ENCODE results near the gene MARCHF10. TPM values are rescaled to one million over a fixed set of nuclear protein-coding genes. Genes with fewer than 3 reads are reported as not detected.

The MARCHF10 gene
- polyA plus RNA-seq, 3 donors, result not detected

DNA sequence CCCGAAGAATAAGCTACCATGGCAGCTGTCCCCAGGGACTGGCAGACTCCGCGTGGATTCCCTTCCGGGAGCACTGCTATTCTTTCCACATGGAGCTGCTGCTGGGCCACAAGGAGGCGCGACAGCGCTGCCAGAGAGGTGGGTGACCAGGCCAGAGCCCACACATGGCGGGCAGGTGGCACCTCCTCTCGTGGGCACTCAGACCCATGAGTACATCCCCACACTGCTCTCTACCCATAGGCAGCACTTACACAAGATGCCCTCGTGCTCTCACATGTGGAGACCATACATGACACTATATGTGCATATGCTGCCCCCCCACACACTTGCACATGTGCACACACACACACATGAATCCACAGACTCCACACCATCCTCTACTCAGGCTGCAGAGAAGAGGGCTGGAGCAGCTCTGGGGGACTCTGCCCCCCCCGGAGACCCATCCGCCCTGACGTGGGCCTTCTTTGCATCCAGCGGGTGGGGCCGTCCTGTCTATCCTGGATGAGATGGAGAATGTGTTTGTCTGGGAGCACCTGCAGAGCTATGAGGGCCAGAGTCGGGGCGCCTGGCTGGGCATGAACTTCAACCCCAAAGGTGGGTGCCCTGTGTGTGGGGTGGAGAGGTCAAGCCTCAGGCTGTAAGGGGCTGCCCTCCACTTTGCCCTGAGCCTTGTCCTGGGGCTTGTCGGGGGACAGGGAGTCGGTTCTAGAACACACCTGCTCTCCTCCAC lies 117.8 kb downstream of the MARCHF10 start:
- H3K27me3 ChIP-seq (ENCODE audit: control insufficient read depth in 2 of 2, insufficient read depth in 2 of 2, low read length in 2 of 2), result no peaks in the 10 kb centered on the region
- no peak for DNase-seq
- TF ChIP-seq, protein P1, sequence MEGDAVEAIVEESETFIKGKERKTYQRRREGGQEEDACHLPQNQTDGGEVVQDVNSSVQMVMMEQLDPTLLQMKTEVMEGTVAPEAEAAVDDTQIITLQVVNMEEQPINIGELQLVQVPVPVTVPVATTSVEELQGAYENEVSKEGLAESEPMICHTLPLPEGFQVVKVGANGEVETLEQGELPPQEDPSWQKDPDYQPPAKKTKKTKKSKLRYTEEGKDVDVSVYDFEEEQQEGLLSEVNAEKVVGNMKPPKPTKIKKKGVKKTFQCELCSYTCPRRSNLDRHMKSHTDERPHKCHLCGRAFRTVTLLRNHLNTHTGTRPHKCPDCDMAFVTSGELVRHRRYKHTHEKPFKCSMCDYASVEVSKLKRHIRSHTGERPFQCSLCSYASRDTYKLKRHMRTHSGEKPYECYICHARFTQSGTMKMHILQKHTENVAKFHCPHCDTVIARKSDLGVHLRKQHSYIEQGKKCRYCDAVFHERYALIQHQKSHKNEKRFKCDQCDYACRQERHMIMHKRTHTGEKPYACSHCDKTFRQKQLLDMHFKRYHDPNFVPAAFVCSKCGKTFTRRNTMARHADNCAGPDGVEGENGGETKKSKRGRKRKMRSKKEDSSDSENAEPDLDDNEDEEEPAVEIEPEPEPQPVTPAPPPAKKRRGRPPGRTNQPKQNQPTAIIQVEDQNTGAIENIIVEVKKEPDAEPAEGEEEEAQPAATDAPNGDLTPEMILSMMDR (IDR thresholded peaks at IDR 0.05), result no peak
- intact Hi-C loops (cut with micrococcal nuclease), result no loop called here
- peaks cover 0 to 3% (median 0%) of the 10 kb centered on the region in 7 donors for H3K9me3 Mint-ChIP-seq
- no peaks in the 10 kb centered on the region for H3K79me2 ChIP-seq (ENCODE audit: insufficient read depth, low read length)
- no peak overlapping the region for H3K27ac ChIP-seq (ENCODE audit: low read depth in 1 of 2, low read length in 2 of 2)
- no peak overlapping the region for H3K27ac Mint-ChIP-seq
- H3K9me3 ChIP-seq (replicated peaks in 1 of 2; ENCODE audit: control insufficient read depth in 1 of 2, insufficient read depth in 1 of 2, low read length in 2 of 2), result no peaks in the 10 kb centered on the region
- H4K20me1 ChIP-seq (ENCODE audit: insufficient read depth, low read length), result no peaks in the 10 kb centered on the region
- no peak overlapping the region for H3K4me2 ChIP-seq (replicated peaks; ENCODE audit: extremely low read depth, low read length, poor library complexity, severe bottlenecking)
- no peak overlapping the region for H3K4me3 Mint-ChIP-seq
- peaks cover 7% of the 10 kb centered on the region for H3K4me1 Mint-ChIP-seq
- peaks cover 4 to 5% of the 10 kb centered on the region in 2 donors for H3K4me1 ChIP-seq (ENCODE audit: control insufficient read depth in 1 of 2, insufficient read depth in 2 of 2, low read length in 2 of 2)
- no peak overlapping the region for H3K4me3 ChIP-seq (replicated peaks in 1 of 3; ENCODE audit: low read depth in 2 of 3, low read length in 3 of 3)
- H3K27me3 Mint-ChIP-seq (ENCODE audit: low read depth in 3 of 3), result peaks cover 0 to 4% (median 3%) of the 10 kb centered on the region in 3 donors
- H2AFZ ChIP-seq (ENCODE audit: insufficient read depth, low read depth, low read length, poor library complexity, severe bottlenecking), result no peak overlapping the region
- H3K9ac ChIP-seq (ENCODE audit: insufficient read depth, low read length, poor library complexity, severe bottlenecking), result no peak overlapping the region
- 96% methylated on average over 16 of the region's 19 CpGs for WGBS (ENCODE audit: insufficient coverage)
- H3K36me3 Mint-ChIP-seq, result no peaks in the 10 kb centered on the region
- no peaks in the 10 kb centered on the region for H3K36me3 ChIP-seq (replicated peaks in 1 of 2; ENCODE audit: control insufficient read depth in 1 of 2, insufficient read depth in 2 of 2, low read length in 2 of 2)

DNA sequence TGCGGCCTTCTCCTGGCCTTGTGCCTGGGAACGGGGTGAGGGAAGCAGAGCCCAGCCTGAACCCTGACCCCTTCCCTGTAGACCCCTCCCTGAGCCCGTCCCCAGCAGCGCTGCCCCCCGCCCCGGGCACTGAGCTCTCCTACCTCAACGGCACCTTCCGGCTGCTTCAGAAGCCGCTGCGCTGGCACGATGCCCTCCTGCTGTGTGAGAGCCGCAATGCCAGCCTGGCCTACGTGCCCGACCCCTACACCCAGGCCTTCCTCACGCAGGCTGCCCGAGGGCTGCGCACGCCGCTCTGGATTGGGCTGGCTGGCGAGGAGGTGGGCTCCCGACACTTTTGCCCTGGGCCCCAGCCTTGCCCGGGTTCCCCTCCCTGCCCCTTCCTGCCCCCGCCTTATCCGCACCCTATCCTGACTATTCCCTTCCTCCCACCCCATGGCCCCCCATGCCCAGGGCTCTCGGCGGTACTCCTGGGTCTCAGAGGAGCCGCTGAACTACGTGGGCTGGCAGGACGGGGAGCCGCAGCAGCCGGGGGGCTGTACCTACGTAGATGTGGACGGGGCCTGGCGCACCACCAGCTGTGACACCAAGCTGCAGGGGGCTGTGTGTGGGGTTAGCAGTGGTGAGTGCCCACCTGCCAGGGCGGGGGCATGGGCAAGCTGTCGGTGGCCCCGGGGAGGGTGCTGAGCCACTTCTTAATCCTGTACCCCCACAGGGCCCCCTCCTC lies 118.5 kb downstream of the MARCHF10 start:
- no peaks in the 10 kb centered on the region for H3K36me3 ChIP-seq (replicated peaks in 1 of 2; ENCODE audit: control insufficient read depth in 1 of 2, insufficient read depth in 2 of 2, low read length in 2 of 2)
- H3K4me3 ChIP-seq (replicated peaks in 1 of 3; ENCODE audit: low read depth in 2 of 3, low read length in 3 of 3), result no peak overlapping the region
- intact Hi-C loops (cut with micrococcal nuclease), result no loop called here
- H3K27ac ChIP-seq (ENCODE audit: low read depth in 1 of 2, low read length in 2 of 2), result no peak overlapping the region
- H3K27me3 Mint-ChIP-seq (ENCODE audit: low read depth in 3 of 3), result peaks cover 0 to 4% (median 1%) of the 10 kb centered on the region in 3 donors
- TF ChIP-seq, protein P1 (IDR thresholded peaks at IDR 0.05), result no peak
- H3K79me2 ChIP-seq (ENCODE audit: insufficient read depth, low read length), result no peaks in the 10 kb centered on the region
- H2AFZ ChIP-seq (ENCODE audit: insufficient read depth, low read depth, low read length, poor library complexity, severe bottlenecking), result no peak overlapping the region
- H3K27ac Mint-ChIP-seq, result no peak overlapping the region
- H3K4me1 Mint-ChIP-seq, result peaks cover 4% of the 10 kb centered on the region
- no peak for DNase-seq
- H3K4me3 Mint-ChIP-seq, result no peak overlapping the region
- no peaks in the 10 kb centered on the region for H3K36me3 Mint-ChIP-seq
- H3K9ac ChIP-seq (ENCODE audit: insufficient read depth, low read length, poor library complexity, severe bottlenecking), result no peak overlapping the region
- no peaks in the 10 kb centered on the region for H3K9me3 ChIP-seq (replicated peaks in 1 of 2; ENCODE audit: control insufficient read depth in 1 of 2, insufficient read depth in 1 of 2, low read length in 2 of 2)
- no peaks in the 10 kb centered on the region for H3K4me1 ChIP-seq (ENCODE audit: control insufficient read depth in 1 of 2, insufficient read depth in 2 of 2, low read length in 2 of 2)
- H3K27me3 ChIP-seq (ENCODE audit: control insufficient read depth in 2 of 2, insufficient read depth in 2 of 2, low read length in 2 of 2), result no peaks in the 10 kb centered on the region
- H3K4me2 ChIP-seq (replicated peaks; ENCODE audit: extremely low read depth, low read length, poor library complexity, severe bottlenecking), result no peak overlapping the region
- no peaks in the 10 kb centered on the region for H4K20me1 ChIP-seq (ENCODE audit: insufficient read depth, low read length)
- no peaks in the 10 kb centered on the region for H3K9me3 Mint-ChIP-seq
- 89% methylated on average over 24 of the region's 37 CpGs for WGBS (ENCODE audit: insufficient coverage)

All from CD14-positive monocyte (primary cell).